Ishikawa (cell line): ENCODE measurements around the gene TNFRSF9.

Experiments used
- CEBPB ChIP-seq: IDR thresholded peaks from 2 replicates; pipeline ENCODE4 v1.6.1; 2012
- CREB1 ChIP-seq: IDR thresholded peaks from 2 replicates; pipeline ENCODE4 v1.6.1; 2012; ENCODE audit warnings: low read depth
- EGR1 ChIP-seq: IDR thresholded peaks from 2 replicates; pipeline ENCODE4 v1.6.1; 2012
- EP300 ChIP-seq: IDR thresholded peaks from 2 replicates; pipeline ENCODE4 v1.6.1; 2012; ENCODE audit warnings: borderline replicate concordance
- FOXM1 ChIP-seq: IDR thresholded peaks from 2 replicates; pipeline ENCODE4 v1.6.1; 2012; ENCODE audit warnings: low read depth, borderline replicate concordance
- NFIC ChIP-seq: IDR thresholded peaks from 2 replicates; pipeline ENCODE4 v1.6.1; 2012
- RAD21 ChIP-seq: IDR thresholded peaks from 2 replicates; pipeline ENCODE4 v1.6.1; 2012; ENCODE audit warnings: low read depth
- TAF1 ChIP-seq: IDR thresholded peaks from 2 replicates; pipeline ENCODE4 v1.6.1; 2012; ENCODE audit warnings: low read depth, mild to moderate bottlenecking
- TCF12 ChIP-seq: IDR thresholded peaks from 2 replicates; pipeline ENCODE4 v1.6.1; 2012; ENCODE audit warnings: low read depth
- TEAD4 ChIP-seq: IDR thresholded peaks from 2 replicates; pipeline ENCODE4 v1.6.1; 2012
- USF1 ChIP-seq: IDR thresholded peaks from 2 replicates; pipeline ENCODE4 v1.6.1; 2012
- YY1 ChIP-seq: IDR thresholded peaks from 2 replicates; pipeline ENCODE4 v1.6.1; 2012; ENCODE audit warnings: low read depth
- ZBTB7A ChIP-seq: IDR thresholded peaks from 2 replicates; pipeline ENCODE4 v1.6.1; 2012; ENCODE audit warnings: low read depth
- TF ChIP-seq, protein P1 (sequence below): IDR thresholded peaks from 2 replicates; pipeline ENCODE4 v1.6.1; 2012; ENCODE audit warnings: low read depth, mild to moderate bottlenecking
- TF ChIP-seq, protein P2 (sequence below): IDR thresholded peaks from 2 replicates; pipeline ENCODE4 v1.6.1; 2012

TNFRSF9 gene

GRCh38 chr1:7940745-7941436 lies at the start of gene TNFRSF9:
Gene TNFRSF9 (minus strand): TSS chr1:7940839. CDS start chr1:7939994, 845 bp downstream.
- TF ChIP-seq EGR1 (no peak), USF1 (no peak), FOXM1 (no peak), EP300 (no peak), TEAD4 (no peak), CEBPB (no peak), TCF12 (no peak), NFIC (no peak), YY1 (no peak)
- TF ChIP-seq, protein P1, sequence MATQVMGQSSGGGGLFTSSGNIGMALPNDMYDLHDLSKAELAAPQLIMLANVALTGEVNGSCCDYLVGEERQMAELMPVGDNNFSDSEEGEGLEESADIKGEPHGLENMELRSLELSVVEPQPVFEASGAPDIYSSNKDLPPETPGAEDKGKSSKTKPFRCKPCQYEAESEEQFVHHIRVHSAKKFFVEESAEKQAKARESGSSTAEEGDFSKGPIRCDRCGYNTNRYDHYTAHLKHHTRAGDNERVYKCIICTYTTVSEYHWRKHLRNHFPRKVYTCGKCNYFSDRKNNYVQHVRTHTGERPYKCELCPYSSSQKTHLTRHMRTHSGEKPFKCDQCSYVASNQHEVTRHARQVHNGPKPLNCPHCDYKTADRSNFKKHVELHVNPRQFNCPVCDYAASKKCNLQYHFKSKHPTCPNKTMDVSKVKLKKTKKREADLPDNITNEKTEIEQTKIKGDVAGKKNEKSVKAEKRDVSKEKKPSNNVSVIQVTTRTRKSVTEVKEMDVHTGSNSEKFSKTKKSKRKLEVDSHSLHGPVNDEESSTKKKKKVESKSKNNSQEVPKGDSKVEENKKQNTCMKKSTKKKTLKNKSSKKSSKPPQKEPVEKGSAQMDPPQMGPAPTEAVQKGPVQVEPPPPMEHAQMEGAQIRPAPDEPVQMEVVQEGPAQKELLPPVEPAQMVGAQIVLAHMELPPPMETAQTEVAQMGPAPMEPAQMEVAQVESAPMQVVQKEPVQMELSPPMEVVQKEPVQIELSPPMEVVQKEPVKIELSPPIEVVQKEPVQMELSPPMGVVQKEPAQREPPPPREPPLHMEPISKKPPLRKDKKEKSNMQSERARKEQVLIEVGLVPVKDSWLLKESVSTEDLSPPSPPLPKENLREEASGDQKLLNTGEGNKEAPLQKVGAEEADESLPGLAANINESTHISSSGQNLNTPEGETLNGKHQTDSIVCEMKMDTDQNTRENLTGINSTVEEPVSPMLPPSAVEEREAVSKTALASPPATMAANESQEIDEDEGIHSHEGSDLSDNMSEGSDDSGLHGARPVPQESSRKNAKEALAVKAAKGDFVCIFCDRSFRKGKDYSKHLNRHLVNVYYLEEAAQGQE, result no peak

GRCh38 chr1:7989762-7990428 lies 49.3 kb upstream of the TNFRSF9 start:
- TF ChIP-seq, protein P2, sequence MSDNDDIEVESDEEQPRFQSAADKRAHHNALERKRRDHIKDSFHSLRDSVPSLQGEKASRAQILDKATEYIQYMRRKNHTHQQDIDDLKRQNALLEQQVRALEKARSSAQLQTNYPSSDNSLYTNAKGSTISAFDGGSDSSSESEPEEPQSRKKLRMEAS, result no peak

DNA sequence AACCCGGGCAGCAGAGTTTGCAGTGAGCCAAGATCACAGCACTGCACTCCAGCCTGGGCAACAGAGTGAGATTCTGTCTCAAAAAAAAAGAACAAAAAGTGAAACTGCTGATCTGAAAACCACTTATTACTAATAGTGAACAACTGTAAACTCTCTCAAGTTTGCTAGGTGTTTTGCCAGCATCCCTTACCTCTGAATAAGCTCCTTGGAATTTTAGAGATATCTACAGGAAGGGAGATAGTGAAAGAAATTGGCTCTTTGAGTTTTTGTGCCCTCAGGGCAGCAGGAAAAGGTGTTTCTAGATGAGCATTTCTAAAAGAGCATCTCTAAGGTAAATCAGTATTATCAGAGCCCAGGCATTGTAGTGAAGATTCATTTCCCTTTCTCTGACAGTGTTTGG lies 47.9 kb upstream of the TNFRSF9 start:
- TF ChIP-seq YY1 (no peak), CREB1 (no peak), TAF1 (no peak), TCF12 (no peak), USF1 (no peak), EP300 (no peak), RAD21 (no peak), ZBTB7A (no peak), EGR1 (no peak), FOXM1 (no peak), TEAD4 (no peak), CEBPB (no peak), NFIC (no peak)
- TF ChIP-seq, protein P2, result no peak
- TF ChIP-seq, protein P1, result no peak

- TF ChIP-seq, protein P1, result no peak
- TF ChIP-seq TAF1, result no peak
- TF ChIP-seq CREB1, result no peak
- TF ChIP-seq TCF12, result no peak
- no peak for TF ChIP-seq CEBPB
- TF ChIP-seq USF1, result no peak
- no peak for TF ChIP-seq YY1
- TF ChIP-seq NFIC, result no peak
- no peak for TF ChIP-seq ZBTB7A
- no peak for TF ChIP-seq EP300
- TF ChIP-seq TEAD4, result no peak
- TF ChIP-seq RAD21, result no peak
- no peak for TF ChIP-seq FOXM1
- TF ChIP-seq, protein P2, result no peak
- TF ChIP-seq EGR1, result no peak
These were observed 46.9 kb upstream of the TNFRSF9 start for GRCh38 chr1:7987528-7987927.
